GM12874 (cell line): Measurements from ENCODE around the gene SCYGR7.

Experiments
- TF ChIP-seq, protein P1 (sequence below): IDR thresholded peaks from 2 replicates; pipeline ENCODE4 v1.5.1; 2011; ENCODE audit warnings: low read depth, mild to moderate bottlenecking, control low read depth, low read length, moderate library complexity; ENCODE audit not compliant: insufficient read depth

SCYGR7 gene

DNA sequence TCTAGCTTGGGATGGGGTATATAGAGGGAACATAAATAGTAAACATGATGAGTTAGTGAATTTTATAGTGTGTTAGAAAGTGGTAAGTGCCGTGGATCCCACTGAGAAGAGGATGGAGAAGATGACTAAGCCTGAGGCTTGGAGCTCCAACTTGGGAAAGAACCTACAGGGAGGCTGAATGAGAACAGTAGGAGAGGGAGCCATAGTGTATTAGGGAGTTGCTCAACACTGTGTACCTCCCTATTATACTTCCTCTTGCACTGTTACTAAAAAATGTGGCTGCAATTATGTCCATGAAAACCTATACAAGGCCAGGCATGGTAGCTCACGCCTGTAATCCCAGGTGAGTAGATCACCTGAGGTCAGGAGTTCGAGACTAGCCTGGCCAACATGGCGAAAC, 7.5 kb upstream of the SCYGR7 start:
- TF ChIP-seq, protein P1, sequence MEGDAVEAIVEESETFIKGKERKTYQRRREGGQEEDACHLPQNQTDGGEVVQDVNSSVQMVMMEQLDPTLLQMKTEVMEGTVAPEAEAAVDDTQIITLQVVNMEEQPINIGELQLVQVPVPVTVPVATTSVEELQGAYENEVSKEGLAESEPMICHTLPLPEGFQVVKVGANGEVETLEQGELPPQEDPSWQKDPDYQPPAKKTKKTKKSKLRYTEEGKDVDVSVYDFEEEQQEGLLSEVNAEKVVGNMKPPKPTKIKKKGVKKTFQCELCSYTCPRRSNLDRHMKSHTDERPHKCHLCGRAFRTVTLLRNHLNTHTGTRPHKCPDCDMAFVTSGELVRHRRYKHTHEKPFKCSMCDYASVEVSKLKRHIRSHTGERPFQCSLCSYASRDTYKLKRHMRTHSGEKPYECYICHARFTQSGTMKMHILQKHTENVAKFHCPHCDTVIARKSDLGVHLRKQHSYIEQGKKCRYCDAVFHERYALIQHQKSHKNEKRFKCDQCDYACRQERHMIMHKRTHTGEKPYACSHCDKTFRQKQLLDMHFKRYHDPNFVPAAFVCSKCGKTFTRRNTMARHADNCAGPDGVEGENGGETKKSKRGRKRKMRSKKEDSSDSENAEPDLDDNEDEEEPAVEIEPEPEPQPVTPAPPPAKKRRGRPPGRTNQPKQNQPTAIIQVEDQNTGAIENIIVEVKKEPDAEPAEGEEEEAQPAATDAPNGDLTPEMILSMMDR, result no peak

DNA sequence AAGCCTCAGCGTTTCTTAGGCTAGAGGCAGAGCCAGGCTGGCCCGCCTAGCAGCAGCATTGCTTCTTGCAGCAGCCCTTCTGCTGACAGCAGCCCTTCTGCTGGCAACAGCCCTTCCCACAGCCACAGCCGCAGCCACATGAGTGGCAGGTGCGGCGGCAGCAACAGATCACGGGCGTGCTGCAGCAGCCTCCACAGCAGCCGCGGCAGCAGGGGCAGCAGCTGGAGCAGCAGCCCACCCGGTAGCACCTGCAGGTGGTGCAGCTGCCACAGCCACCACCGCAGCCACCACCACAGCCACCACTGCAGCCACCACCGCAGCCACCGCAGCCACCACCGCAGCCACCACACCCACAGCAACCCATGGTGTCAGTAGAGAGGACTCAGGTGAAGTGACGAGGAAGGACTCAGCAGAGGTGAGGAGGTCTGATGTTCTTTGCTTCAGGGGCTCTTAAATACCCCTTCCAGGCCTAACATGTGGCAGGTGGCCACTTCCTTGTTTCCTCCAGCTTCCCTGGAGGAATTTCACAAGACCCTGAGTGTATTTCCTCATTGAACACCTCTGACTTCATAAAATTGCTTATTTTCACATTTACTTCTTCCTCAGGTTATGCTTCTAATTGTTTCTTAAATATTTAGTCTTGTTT, 3.6 kb upstream of the SCYGR7 start, which contains the start of gene SCYGR6:
SCYGR6 (minus strand) TSS at position 364 of the 646 bp plus-strand sequence; CDS start at position 364, 0 bp downstream.
- TF ChIP-seq, protein P1, result no peak

DNA sequence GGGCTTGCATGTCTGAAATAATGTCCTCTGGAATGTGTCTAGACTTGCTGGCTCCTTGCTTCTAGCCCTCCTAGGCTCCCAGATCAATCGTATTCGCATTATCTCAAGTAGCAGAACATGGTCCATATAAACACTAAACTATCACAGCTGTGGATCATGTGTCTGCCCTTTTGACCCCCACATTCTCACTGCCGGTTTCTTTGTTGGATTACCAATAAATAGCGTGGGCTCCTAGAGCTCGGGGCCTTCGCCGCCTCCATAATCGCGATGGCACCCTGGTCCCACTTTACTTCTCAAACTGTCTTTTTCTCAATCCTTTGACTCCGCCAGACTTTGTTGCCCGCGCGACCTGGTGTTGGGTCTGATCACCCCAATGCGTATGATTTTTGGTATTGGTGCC, 11.2 kb downstream of the SCYGR7 start:
- TF ChIP-seq, protein P1, result no peak

- TF ChIP-seq, protein P1, result no peak
These were observed 17.5 kb downstream of the SCYGR7 start, which contains the start of gene SCYGR8 for GRCh38 chr2:227745594-227745993. SCYGR8 (plus strand) TSS chr2:227745894; CDS start chr2:227745894, 0 bp downstream.

DNA sequence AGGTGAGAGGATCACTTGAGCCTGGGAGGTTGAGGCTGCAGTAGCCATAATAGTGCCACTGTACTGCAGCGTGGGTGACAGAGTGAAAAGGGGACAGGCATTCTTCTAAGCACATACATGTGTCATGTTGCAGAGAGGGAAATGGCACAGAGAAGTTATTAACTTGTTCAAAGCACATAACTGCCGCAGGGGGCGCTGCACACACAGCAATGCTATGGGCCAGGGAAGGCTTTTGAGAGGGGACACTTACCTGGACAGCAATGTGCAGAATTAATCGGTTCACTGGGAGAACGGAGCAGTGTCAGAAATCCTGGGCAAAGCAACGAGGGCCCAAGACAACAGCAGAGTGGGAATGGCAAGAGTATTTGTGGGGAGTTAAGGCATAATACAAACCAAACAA, 19.9 kb downstream of the SCYGR7 start:
- TF ChIP-seq, protein P1, result peak; percentile 61

DNA sequence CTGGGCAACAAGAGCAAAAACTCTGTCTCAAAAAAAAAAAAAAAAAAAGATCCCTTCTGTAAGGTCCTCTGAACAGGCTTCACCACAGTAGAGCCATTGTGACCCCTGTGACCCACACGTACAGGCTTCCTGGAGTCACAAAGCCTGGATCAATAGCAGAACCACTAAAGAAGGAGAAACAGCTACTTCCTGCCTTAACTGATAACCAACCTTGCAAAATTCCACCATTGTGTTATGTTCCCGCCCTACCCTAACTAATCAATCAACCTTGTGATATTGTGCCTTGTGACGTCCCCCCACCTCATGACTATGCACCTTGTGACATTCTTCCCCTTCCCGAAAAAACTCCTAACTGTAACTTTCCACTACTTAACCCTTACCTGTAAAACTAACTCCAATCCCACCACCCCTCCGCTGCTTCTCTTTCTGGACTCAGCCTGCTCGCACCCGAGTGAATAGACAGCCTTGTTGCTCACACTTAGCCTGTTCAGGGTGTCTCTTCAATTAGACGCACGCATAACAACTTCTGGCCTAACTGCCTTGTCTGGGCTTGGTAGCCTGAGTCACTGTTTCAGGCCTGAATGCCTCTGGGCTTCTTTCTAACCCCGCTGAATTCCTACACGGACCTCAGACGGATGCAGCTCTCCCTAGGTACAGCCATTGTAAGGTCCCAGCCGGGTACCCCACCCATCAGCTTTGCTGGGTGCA, 31.4 kb downstream of the SCYGR7 start:
- TF ChIP-seq, protein P1, result no peak

DNA sequence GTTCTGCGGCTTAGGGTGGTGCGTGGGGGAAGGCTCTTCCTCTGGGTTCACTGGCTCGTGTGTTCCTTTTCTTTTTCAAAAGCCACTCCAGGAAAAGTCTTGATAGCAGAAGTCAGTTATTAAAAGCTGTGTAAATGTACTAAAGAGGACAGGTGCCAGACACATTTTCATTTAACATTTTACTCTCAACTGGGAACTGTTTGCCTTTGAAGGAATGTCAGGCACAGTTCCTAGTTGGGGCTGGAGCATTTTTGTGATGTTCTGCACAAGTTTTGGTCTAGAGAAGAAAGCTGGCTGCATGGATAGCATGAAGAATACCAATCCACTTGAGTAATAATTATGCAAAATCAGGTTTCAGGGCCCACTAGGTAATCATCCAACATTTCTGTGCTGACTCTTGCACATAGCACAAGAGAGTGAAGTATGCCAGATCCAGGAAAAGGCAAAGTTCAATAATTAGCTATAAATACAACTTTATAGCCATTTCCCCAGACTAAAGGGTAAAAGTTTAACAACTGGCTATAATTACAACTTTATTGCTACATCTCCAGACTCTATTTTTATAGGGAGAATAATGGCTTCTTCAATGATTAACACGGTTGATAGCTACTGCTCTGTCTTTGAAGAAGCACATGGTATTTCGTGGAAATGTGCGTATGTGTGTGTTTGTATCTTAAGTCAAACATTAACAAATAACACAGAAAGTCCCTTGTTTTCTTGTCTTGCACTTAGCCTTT, 33.8 kb downstream of the SCYGR7 start:
- TF ChIP-seq, protein P1, result no peak
